ENCODE measurements around the gene DCC. TPM values are rescaled to one million over a fixed set of nuclear protein-coding genes. Genes with fewer than 3 reads are reported as not detected.

Gene DCC
- total RNA-seq, 1 donor from 2014 or later, result 14.7 TPM

GRCh38 chr18:52408800-52409302 is 68.9 kb downstream of the DCC start:
- TF ChIP-seq, protein P1, sequence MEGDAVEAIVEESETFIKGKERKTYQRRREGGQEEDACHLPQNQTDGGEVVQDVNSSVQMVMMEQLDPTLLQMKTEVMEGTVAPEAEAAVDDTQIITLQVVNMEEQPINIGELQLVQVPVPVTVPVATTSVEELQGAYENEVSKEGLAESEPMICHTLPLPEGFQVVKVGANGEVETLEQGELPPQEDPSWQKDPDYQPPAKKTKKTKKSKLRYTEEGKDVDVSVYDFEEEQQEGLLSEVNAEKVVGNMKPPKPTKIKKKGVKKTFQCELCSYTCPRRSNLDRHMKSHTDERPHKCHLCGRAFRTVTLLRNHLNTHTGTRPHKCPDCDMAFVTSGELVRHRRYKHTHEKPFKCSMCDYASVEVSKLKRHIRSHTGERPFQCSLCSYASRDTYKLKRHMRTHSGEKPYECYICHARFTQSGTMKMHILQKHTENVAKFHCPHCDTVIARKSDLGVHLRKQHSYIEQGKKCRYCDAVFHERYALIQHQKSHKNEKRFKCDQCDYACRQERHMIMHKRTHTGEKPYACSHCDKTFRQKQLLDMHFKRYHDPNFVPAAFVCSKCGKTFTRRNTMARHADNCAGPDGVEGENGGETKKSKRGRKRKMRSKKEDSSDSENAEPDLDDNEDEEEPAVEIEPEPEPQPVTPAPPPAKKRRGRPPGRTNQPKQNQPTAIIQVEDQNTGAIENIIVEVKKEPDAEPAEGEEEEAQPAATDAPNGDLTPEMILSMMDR (IDR thresholded peaks at IDR 0.05; ENCODE audit: unreplicated experiment), result no peak
- H3K27ac Mint-ChIP-seq (ENCODE audit: unreplicated experiment), result no peak overlapping the region
- H3K36me3 Mint-ChIP-seq (ENCODE audit: low read depth, unreplicated experiment), result no peaks in the 10 kb centered on the region
- H3K27me3 Mint-ChIP-seq (ENCODE audit: unreplicated experiment), result no peaks in the 10 kb centered on the region
- H3K4me1 Mint-ChIP-seq (ENCODE audit: unreplicated experiment), result no peaks in the 10 kb centered on the region
- no peak for DNase-seq (ENCODE audit: low spot score)
- no peak overlapping the region for H3K4me3 Mint-ChIP-seq (ENCODE audit: unreplicated experiment)
- H3K9me3 Mint-ChIP-seq (ENCODE audit: unreplicated experiment), result no peaks in the 10 kb centered on the region

DNA sequence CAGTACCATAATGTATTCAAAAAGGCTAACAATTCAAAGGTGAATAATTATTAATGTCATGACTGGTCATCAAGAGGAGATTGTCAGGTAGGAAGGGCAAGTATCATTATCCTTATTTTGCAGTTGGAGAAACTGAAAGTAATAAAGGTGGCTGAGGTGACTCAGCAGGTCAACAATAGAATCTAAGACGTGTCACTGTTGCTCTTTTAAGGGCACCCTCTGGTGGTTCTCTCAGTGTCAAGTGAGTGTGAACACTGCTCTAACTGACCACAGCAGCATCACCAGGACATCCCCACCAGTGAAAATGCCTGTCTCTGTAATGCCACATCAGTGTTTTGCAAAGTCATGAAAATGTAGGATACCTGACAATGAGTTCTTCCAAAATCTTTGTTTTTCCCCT is 69.7 kb downstream of the DCC start:
- DNase-seq (ENCODE audit: low spot score), result no peak
- Mint-ChIP-seq H3K36me3 (ENCODE audit: low read depth, unreplicated experiment) (no peaks in the 10 kb centered on the region), H3K27me3 (ENCODE audit: unreplicated experiment) (no peaks in the 10 kb centered on the region), H3K4me3 (ENCODE audit: unreplicated experiment) (no peak overlapping the region), H3K4me1 (ENCODE audit: unreplicated experiment) (no peaks in the 10 kb centered on the region), H3K9me3 (ENCODE audit: unreplicated experiment) (no peaks in the 10 kb centered on the region), H3K27ac (ENCODE audit: unreplicated experiment) (no peak overlapping the region)
- TF ChIP-seq, protein P1 (IDR thresholded peaks at IDR 0.05; ENCODE audit: unreplicated experiment), result no peak

- H3K27ac Mint-ChIP-seq (ENCODE audit: unreplicated experiment), result no peak overlapping the region
- no peaks in the 10 kb centered on the region for H3K9me3 Mint-ChIP-seq (ENCODE audit: unreplicated experiment)
- H3K4me1 Mint-ChIP-seq (ENCODE audit: unreplicated experiment), result no peaks in the 10 kb centered on the region
- no peaks in the 10 kb centered on the region for H3K27me3 Mint-ChIP-seq (ENCODE audit: unreplicated experiment)
- TF ChIP-seq, protein P1 (IDR thresholded peaks at IDR 0.05; ENCODE audit: unreplicated experiment), result no peak
- H3K36me3 Mint-ChIP-seq (ENCODE audit: low read depth, unreplicated experiment), result no peaks in the 10 kb centered on the region
- no peak for DNase-seq (ENCODE audit: low spot score)
- no peak overlapping the region for H3K4me3 Mint-ChIP-seq (ENCODE audit: unreplicated experiment)
Measured at GRCh38 chr18:52415131-52415530, 75.1 kb downstream of the DCC start.

DNA sequence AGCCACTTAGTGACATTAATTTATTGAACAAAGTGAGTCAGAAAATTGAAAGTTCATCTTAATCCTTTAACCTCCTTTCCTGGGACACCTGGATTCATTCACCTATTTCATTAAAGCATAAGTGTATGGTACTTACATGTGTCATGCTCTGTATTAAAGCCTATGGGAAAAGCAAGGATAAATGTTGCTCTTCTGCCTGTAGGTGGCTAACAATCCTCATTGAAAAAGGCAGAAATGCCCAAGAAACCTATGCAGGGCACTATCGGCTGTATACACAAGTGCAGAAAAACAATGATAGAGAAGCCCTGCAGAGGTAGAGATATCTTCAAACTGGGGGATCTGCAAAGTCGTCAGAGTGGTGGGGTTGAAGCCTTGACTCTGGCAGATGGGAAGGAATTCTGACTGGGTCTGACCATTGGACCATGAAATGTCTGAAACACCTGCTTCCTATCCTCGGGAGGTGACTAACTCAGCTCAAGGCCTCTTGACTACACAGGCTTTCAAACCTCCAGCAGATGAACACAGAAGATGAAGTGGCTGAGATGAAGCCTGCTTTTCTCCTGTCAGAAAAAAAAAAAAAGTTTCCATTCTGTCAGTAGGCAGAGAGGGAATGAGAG is 83.1 kb downstream of the DCC start:
- H3K27me3 Mint-ChIP-seq (ENCODE audit: unreplicated experiment), result peaks cover 2% of the 10 kb centered on the region
- H3K4me1 Mint-ChIP-seq (ENCODE audit: unreplicated experiment), result no peaks in the 10 kb centered on the region
- no peak for DNase-seq (ENCODE audit: low spot score)
- no peaks in the 10 kb centered on the region for H3K9me3 Mint-ChIP-seq (ENCODE audit: unreplicated experiment)
- H3K36me3 Mint-ChIP-seq (ENCODE audit: low read depth, unreplicated experiment), result no peaks in the 10 kb centered on the region
- no peak overlapping the region for H3K4me3 Mint-ChIP-seq (ENCODE audit: unreplicated experiment)
- no peak overlapping the region for H3K27ac Mint-ChIP-seq (ENCODE audit: unreplicated experiment)
- TF ChIP-seq, protein P1 (IDR thresholded peaks at IDR 0.05; ENCODE audit: unreplicated experiment), result no peak

DNA sequence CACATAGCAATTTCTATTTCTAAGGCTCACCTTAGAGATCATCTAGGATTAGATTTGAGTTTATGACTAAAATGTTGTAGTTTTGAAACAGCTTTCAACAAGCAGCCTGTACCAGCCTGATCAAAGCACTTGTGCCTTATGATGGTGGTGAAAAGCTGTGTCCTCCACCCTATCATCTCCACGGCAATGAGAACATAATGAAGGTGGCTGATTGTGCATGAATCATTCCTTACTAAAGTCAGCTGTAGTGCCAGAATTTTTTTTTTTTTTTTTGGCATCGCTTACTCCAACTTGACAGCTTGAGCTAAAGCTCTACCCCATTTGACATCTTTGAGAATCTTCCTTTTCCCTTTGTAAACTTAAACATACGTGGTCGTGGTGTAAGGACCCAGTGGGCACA is 86.0 kb downstream of the DCC start:
- TF ChIP-seq, protein P1 (IDR thresholded peaks at IDR 0.05; ENCODE audit: unreplicated experiment), result no peak
- no peak overlapping the region for H3K4me3 Mint-ChIP-seq (ENCODE audit: unreplicated experiment)
- peaks cover 3% of the 10 kb centered on the region for H3K27me3 Mint-ChIP-seq (ENCODE audit: unreplicated experiment)

More for the DNA sequence above, 86.0 kb downstream of the DCC start:
- H3K9me3 Mint-ChIP-seq (ENCODE audit: unreplicated experiment), result no peaks in the 10 kb centered on the region
- no peaks in the 10 kb centered on the region for H3K36me3 Mint-ChIP-seq (ENCODE audit: low read depth, unreplicated experiment)
- DNase-seq (ENCODE audit: low spot score), result no peak
- no peaks in the 10 kb centered on the region for H3K4me1 Mint-ChIP-seq (ENCODE audit: unreplicated experiment)
- no peak overlapping the region for H3K27ac Mint-ChIP-seq (ENCODE audit: unreplicated experiment)

Measured in endothelial cell (in vitro differentiated cells).